Endothelial cell of umbilical vein (primary cell): Measurements from ENCODE around the gene LINC01488.

ENCODE experiments used
- CTCF ChIP-seq, 2 donors: IDR thresholded peaks; 1 replicate in 1 of 2; 2 replicates in 1 of 2; pipeline ENCODE4 v1.5.1; 2011; ENCODE audit warnings: low read length in 2 of 2, mild to moderate bottlenecking in 2 of 2, moderate library complexity in 2 of 2, control low read depth in 1 of 2, inconsistent platforms in 1 of 2, low read depth in 1 of 2; ENCODE audit not compliant: insufficient read depth in 1 of 2; ENCODE audit errors: extremely low read depth in 1 of 2
- EZH2 ChIP-seq: IDR thresholded peaks from 2 replicates; pipeline ENCODE4 v1.6.1; 2012; ENCODE audit warnings: borderline replicate concordance, low read depth, mild to moderate bottlenecking, moderate library complexity, low read length, inconsistent platforms; ENCODE audit not compliant: severe bottlenecking
- JUN ChIP-seq: IDR thresholded peaks from 2 replicates; pipeline ENCODE4 v1.6.1; 2011; ENCODE audit warnings: borderline replicate concordance, low read depth; ENCODE audit not compliant: insufficient read length, insufficient read depth
- MYC ChIP-seq: IDR thresholded peaks from one replicate; pipeline ENCODE4 v1.6.1; 2011; ENCODE audit warnings: mild to moderate bottlenecking, low read depth, low read length
- POLR2A ChIP-seq: IDR thresholded peaks from 2 replicates; pipeline ENCODE4 v1.6.1; 2012; ENCODE audit warnings: low read depth, mild to moderate bottlenecking, control low read depth, low read length
- POLR2AphosphoS5 ChIP-seq: IDR thresholded peaks from 2 replicates; pipeline ENCODE4 v1.6.1; 2012; ENCODE audit warnings: low read depth, mild to moderate bottlenecking, control low read depth, low read length, moderate library complexity; ENCODE audit not compliant: insufficient read depth
- TF ChIP-seq, protein P1 (sequence below): IDR thresholded peaks from 2 replicates; pipeline ENCODE4 v1.6.1; 2011; ENCODE audit not compliant: insufficient read depth, insufficient read length

GRCh38 chr11:69454018-69454417 lies 27.4 kb upstream of the LINC01488 start:
- TF ChIP-seq CTCF (IDR thresholded peaks at IDR 0.05; ENCODE audit: extremely low read depth in 1 of 2, insufficient read depth in 1 of 2, low read depth in 1 of 2, low read length in 2 of 2), result no peak
- TF ChIP-seq POLR2A, result no peak
- no peak for TF ChIP-seq EZH2
- no peak for TF ChIP-seq MYC
- TF ChIP-seq POLR2AphosphoS5, result no peak
- no peak for TF ChIP-seq JUN
- TF ChIP-seq, protein P1, sequence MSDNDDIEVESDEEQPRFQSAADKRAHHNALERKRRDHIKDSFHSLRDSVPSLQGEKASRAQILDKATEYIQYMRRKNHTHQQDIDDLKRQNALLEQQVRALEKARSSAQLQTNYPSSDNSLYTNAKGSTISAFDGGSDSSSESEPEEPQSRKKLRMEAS, result no peak
